Activated CD8-positive, alpha-beta memory T cell treated with anti-CD3 and anti-CD28 coated beads, Interleukin-2, amount 50 U/mL, for 4 hours (primary cell): ENCODE results near the gene SPTBN4.
A peak's percentile ranks its signal among the peaks of the same experiment; 100 is the strongest.

ENCODE experiments used
- DNase-seq: peaks from one replicate; pipeline ENCODE4 v3.0.0-alpha.2; 2020

SPTBN4 gene

DNA sequence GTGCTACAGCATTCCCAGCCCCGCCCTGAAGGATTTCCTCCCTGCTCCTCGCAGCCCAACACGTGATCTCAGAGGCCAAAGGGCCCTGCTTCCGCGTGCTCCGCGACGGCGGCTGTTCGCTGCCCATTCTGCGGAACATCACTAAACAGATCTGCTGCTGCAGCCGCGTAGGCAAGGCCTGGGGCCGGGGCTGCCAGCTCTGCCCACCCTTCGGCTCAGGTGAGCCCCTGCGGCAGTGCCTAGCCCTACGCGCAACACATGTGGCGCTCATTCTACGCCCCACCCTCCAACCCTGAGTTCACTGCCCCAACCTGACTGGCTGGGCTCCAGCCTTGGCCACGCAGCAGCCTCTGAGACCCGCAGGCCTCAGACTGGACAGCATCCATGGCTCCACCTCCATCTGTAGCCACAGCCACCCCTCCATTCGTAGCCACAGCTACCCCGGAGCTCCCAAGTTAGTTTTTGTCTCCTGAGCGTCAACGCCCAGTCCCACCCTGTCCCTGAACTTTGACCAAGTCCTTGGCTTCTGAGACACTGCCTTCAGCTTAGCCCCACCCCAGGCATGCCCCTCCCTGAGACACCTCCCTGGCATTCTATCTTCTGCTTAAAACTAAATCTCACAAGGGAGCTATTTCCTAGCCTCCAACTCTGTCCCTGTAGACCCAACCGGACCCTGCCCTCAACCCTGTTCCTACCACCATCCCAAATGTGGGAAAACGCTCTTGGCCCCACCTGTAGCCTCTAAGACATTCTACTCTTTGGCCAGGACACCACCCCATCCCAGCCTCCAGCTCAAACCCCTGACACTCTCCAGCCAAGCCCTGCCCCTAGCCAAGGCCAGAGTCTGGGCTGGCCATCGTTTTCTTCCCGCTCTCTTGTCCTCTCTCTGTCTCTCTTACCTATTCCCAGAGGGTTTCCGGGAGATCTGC, 140.8 kb downstream of the SPTBN4 start:
- no peak for DNase-seq

DNA sequence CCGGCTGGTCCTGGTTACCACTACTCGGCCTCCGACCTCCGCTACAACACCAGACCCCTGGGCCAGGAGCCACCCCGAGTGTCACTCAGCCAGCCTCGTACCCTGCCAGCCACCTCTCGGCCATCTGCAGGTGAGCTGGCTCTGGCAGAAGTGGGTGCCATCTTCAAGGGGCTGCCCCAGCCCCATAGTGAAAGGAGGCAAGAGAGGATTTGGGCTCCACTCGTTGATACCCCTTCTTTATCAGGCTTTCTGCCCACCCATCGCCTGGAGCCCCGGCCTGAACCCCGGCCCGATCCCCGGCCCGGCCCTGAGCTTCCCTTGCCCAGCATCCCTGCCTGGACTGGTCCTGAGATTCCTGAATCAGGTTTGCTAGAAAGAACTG, 141.4 kb downstream of the SPTBN4 start:
- DNase-seq: no peak

DNA sequence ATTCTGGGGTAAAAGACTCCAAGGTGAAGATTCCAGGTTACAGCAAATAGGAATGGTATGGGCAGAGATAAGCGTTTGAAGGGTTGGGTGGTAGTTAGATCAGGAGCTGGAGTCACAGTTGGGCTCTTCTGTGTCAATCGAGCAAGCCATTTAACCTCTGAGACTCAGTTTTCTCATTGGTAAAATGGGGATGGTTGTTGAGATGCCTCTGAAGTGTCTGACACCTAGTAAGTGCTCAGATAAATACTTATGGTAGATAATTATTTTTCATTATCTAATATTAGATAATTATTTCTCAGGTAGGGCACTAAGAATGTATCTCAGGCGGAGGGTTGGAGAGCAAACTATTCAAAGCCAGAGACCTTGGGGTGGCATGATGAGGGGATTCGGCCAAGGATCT, 142.2 kb downstream of the SPTBN4 start:
- DNase-seq: no peak

DNA sequence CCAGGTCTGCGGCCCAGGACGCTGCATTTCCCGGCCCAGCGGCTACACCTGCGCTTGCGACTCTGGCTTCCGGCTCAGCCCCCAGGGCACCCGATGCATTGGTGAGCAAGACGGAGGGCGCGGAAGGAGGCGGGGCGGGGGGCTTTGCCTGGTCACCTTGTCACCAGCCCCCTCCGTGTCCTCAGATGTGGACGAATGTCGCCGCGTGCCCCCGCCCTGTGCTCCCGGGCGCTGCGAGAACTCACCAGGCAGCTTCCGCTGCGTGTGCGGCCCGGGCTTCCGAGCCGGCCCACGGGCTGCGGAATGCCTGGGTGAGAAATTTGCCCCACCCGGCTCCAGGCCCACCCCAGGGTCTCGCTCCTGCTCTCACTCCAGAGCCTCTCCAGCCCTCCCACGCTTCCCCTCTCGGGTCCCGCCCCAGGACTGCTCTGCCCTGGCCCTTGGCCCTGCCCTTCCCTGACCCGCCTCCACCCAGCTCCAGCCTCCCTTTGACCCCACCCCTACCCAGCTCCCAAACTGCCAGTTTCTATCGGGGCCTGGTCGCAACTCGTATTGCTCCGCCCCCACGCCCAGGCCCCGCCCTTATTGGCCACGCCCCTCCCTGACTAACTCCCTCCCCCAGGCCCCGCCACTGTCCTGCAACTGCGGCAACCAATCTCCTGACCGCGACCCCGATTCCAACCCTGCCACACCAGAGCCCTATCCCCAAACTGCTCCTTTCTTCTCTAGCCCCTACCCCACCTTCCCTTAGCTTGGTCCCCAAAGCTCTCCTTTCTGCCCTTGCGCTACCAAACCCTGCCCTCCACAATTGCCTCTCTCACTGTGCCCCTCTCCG, 143.0 kb downstream of the SPTBN4 start:
- DNase-seq: peak; percentile 88

DNA sequence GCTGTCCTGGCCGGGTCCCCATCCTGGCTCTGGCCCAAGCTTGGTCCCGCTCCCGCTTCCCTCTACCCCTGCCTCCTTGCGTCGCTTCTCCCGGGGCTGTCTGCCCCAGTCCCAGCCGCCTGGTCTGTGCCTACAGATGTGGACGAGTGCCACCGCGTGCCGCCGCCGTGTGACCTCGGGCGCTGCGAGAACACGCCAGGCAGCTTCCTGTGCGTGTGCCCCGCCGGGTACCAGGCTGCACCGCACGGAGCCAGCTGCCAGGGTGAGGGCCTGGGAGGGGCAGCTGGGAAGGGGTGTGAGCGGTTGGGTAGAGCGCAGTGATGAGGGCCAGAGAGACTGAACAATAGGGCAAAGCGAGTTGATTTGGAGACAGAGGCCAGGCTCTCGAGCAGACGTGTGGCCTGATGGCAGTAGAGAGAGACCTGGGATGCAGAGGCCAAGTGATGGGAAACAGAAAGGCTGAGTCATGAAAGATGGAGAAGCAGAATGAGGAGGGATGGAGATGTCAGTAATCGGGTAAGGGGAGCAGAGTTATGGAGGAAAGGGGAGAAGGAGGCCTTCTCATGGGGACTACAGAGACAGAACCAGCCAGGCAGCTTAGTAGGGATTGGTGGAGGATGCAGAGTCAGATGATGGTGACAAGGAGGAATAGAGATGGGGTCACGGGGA, 143.7 kb downstream of the SPTBN4 start:
- DNase-seq: peak; percentile 62

DNA sequence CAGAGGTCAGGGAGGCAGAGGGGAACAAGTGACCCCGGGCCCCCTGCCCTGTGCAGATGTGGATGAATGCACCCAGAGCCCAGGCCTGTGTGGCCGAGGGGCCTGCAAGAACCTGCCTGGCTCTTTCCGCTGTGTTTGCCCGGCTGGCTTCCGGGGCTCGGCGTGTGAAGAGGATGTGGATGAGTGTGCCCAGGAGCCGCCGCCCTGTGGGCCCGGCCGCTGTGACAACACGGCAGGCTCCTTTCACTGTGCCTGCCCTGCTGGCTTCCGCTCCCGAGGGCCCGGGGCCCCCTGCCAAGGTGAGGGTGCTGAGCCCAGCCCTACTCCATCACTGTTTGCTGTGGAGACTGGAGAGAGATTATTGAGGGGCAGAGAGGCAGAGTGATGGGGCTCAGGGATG, 144.3 kb downstream of the SPTBN4 start:
- DNase-seq: no peak

DNA sequence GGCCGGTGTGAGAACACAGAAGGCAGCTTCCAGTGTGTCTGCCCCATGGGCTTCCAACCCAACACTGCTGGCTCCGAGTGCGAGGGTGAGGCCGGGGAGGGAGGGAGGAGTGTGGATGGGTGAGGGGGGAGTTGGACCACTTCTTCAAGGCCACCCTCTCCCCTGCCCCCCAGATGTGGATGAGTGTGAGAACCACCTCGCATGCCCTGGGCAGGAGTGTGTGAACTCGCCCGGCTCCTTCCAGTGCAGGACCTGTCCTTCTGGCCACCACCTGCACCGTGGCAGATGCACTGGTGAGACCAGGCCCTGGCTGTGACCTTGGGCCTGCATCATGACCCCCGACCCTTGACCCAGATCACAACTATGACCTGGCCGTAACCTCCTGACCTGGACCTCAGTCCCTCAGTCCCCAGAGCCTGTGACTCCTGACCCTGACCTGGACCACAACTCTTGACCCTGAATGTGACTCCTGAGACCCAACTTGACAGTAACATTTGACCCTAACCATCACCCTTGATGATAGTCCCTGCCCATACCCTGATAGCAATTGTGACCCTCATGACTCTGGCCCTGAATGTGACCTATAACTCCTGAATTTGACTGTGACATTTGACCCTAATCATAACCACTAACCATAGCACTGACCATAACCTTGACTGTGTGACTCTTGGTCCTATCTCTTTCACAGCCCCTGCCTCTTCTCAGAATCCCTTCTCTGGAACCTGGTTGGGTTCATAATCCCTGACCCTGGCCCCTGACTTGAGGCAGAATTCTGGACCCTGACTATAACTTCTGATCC, 145.3 kb downstream of the SPTBN4 start:
- DNase-seq: no peak

DNA sequence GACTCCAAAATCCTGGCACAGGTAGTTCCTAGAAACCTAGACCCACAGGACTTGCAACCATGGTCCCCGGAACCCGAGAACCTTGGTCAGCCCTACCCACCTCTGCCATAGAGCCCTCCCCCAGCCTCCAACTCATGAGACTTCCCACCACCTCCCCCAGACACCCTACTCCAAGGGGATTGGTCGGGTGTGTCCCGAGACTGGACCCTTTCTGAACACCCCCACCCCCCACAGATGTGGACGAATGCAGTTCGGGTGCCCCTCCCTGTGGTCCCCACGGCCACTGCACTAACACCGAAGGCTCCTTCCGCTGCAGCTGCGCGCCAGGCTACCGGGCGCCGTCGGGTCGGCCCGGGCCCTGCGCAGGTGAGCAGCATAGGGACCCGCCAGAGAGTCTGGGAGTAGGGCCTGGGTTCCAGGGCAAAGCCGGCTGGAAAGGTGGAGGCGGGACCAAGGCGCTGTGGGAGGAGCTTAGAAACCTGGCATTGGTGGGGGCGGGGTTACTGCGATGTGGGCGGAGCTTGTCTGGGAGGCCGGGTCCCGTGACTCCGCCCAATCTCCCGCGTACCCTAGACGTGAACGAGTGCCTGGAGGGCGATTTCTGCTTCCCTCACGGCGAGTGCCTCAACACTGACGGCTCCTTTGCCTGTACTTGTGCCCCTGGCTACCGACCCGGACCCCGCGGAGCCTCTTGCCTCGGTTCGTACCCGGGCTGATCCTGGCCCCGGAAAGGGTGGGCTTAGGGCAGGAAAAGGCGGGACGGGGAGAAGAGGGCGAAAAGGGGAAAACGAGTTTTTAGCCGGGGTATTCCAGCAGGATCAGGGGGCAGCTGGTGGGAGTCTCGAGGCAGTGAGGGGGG, 146.3 kb downstream of the SPTBN4 start:
- DNase-seq: peak; percentile 83

DNA sequence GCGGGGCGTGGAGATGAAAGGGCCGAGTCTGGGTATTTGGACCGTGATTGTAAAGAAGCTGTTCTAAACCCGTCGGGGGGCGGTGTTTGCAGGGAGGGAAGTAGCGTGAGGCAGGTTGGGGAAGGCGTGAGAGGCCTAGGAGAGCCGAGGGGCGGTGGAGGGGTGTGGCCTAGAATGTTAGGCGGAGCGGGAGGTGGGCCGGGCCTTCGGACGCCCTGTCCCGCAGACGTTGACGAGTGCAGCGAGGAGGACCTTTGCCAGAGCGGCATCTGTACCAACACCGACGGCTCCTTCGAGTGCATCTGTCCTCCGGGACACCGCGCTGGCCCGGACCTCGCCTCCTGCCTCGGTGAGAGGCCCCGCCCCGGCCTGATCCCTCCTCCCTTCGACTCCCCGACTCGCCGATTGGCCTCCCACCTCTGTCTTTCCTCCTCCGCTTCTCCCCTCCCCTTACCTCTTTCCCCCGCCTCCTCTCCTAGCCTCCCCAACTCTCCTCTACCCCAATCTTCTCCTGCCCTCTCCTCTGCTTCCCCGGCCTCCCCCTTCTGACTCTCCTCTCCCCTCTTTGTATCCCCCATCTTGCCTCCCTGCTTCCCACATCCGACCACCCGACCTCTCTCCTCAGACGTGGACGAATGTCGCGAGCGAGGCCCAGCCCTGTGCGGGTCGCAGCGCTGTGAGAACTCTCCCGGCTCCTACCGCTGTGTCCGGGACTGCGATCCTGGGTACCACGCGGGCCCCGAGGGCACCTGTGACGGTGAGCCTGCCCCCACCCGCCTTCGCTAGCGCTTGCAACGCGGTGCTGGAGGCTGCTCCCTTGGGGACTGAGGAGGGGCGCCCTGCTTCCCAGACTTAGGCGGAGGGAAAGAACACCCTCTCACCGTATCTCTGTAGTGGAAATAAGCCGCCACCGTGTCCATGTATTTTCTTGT, 147.2 kb downstream of the SPTBN4 start:
- DNase-seq: peak; percentile 86

DNA sequence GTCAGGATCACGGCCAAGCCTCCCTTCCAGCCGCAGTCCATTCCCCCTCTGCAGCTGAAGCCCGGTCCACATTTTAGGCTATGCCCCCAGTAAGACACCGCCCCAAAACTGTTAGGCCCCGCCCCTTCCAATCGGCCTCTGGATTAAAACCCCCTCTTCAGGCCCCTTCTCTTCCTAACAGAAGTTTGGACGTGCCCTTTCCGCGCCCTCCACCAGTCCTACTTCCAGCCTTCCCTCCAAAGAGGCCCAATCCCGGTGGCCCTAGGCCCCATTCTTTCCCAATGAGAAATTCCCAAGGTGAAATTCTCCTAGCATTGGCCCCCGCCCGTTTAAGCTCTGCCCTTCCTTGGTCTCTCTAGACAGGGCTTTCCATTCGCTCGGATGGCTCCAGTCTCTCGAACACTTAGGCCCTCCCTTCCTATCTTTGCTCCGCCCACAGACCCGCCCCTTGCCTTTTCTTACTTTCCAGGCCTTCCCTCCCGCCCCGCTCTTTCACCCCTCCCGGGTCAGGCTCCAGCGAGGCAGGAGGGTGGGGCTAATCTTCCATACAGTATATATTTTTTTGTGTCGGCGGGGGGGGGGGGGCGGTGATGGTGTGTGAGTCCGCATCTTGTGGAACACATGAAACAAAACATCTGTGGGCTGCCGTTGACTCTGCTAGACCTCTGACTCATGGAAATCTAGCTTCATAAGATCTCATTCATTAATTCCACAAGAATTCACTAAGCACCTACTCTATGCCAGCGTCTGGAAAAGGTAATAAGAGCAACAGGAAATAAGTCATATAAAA, 148.0 kb downstream of the SPTBN4 start:
- peak; percentile 95 for DNase-seq

DNA sequence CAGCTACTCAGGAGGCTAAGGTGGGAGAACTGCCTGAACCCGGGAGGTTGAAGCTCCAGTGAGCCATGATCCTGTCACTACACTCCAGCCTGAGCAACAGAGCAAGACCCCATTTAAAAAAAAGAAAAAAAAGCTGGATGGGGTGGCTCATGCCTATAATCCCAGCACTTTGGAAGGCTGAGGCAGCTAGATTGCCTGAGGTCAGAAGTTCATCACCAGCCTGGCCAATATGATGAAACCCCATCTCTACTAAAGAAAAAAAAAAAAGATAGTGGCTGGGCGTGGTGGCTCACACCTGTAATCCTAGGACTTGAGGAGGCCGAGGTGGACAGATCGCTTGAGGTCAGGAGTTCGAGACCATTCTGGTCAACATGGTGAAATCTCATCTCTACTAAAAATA, 149.4 kb downstream of the SPTBN4 start:
- DNase-seq: no peak

DNA sequence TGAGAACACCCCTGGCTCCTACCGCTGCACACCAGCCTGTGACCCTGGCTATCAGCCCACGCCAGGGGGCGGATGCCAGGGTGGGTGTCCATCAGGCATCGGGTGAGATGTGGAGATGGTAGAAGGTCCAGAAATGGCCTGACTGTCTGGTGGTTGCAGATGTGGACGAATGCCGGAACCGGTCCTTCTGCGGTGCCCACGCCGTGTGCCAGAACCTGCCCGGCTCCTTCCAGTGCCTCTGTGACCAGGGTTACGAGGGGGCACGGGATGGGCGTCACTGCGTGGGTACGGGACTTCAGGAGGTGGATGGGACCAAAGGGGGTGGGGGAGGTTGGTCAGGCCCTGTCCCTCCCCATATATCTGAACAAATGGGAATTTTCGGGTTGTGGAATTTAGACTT, 150.1 kb downstream of the SPTBN4 start:
- DNase-seq: no peak

DNA sequence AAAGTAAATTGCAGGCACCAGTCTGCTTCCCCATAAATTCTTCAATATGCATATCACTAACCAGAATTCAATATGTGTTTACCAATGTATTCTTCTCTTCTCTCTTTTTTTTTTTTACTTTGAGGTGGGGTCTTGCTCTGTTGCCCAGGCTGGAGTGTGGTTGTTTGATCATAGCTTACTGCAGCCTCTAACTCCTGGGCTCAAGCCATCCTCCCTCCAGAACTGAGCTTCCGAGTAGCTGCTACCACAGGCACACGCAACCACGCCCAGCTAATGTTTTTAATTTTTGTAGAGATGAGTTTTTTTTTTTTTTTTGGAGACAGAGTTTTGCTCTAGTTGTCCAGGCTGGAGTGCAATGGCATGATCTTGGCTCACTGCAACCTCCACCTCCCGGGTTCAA, 151.2 kb downstream of the SPTBN4 start:
- no peak for DNase-seq

DNA sequence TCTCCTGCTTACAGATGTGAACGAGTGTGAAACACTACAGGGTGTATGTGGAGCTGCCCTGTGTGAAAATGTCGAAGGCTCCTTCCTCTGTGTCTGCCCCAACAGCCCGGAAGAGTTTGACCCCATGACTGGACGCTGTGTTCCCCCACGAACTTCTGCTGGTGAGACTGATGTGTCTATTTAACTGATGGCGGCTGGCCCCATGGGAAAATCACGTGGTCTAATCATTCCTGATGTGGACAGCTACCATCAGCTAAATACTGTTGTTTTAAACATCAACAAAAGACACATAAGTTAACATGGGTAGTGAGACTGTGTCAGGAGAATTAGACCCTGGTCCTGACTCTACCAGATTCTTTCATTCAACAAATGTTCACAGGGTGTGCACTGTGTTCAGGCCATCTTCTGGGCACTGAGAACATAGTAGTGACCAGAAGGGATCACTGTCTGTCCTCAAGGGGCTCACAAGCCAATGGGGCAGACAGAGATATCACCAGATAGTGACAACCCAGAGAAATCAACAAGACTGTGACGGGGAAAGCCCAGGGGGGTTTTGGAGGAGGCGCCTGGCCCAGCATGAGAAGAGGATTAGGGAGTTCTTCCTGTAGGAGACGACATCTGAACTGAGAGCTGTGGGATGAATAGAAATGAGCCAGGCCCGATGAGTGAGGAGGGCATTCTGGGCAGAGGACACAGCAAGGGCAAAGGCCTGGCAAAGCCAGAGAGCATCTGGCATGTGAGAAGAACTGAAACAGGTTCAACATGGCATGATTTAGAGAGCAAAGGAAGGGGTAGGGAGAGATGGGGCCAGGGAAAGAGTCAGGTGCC, 152.7 kb downstream of the SPTBN4 start:
- DNase-seq: no peak

DNA sequence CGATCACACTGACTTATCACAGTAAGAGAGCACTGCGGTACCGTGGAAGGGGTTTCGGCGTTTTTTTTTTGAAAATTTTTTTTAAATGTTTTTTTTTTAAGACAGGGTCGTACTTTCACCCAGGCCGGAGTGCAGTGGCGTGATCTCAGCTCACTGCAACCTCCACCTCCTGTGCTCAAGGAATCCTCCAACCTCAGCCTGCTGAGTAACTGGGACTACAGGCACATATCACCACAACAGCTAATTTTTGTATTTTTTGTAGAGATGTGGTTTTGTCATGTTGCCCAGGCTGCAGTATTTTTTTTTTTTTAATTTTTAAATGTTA, 153.3 kb downstream of the SPTBN4 start:
- DNase-seq: no peak

DNA sequence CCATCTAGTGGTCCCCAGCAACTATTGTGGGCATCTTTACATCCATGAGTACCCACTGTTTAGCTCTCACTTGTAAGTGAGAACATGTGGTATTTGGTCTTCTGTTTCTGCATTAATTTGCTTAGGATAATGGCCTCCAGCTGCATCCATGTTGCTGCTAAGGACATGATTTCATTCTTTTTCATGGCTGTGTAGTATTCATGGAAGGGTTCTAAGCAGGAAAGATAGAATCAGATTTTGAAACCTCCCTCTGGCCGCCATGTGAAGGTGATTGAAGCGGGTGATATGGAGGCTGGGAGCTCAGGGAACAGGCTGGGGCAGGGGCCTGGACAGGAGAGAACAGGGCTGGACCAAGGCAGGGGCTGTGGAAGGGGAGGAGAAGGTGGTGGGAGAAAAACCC, 154.5 kb downstream of the SPTBN4 start:
- no peak for DNase-seq

DNA sequence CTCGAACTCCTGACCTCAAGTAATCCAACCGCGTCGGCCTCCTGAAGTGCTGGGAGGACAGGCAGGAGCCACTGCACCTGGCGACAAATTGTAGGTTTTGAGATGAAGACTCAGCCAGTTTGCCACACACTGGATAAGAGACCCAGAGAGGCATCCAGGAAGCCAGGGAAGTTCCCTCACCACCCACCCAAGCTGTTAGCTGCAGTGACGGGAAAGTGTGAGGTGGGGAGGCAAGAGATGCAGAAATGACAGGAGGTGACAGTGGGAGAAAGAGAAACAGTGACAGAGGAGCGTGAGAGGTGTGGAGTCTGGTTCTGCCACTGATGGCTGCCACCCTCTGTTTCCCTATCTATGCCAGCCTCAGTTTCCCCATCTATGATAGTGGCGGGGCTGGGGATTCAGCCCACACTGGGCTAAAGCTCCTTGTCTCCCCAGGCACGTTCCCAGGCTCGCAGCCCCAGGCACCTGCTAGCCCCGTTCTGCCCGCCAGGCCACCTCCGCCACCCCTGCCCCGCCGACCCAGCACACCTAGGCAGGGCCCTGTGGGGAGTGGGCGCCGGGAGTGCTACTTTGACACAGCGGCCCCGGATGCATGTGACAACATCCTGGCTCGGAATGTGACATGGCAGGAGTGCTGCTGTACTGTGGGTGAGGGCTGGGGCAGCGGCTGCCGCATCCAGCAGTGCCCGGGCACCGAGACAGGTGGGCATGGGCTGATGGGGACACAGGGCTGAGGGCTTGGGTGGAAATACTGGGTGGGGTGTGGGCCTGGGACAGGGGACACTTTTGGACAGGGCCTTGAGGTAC, 155.4 kb downstream of the SPTBN4 start:
- DNase-seq: no peak

DNA sequence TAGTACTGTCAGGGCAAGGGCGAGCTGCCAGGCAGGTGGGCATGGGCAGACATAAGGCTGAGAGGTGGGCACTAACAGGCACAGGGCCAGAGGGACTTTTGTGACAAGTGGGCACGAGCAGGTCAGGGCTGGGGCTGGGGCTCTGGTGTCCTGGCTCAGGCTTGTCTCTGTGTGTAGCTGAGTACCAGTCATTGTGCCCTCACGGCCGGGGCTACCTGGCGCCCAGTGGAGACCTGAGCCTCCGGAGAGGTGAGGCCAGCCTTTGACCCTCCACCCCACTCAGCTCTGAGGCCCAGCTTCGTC, 155.9 kb downstream of the SPTBN4 start:
- no peak for DNase-seq
